Measurements from ENCODE around the gene TRIM60.
"Not testable (repeated sequence)": the region's sequence is repeated elsewhere in the genome, so short reads cannot be mapped to it uniquely, and the experiment has no call there.

The TRIM60 gene

GRCh38 chr4:165031436-165032211 lies at the start of gene TRIM60:
Gene TRIM60, plus strand, starts transcription at chr4:165031999. Its CDS starts 8,074 bp downstream, at chr4:165040073.
- in situ Hi-C loops (cut with HindIII; ENCODE audit: low sequenced_read_pairs): no loop called here

- in situ Hi-C loops (cut with HindIII; ENCODE audit: low sequenced_read_pairs): no loop called here
Observed at GRCh38 chr4:164989471-164989870, 42.3 kb upstream of the TRIM60 start.

- in situ Hi-C loops (cut with HindIII; ENCODE audit: low sequenced_read_pairs): not testable (repeated sequence)
Observed at GRCh38 chr4:164990786-164991185, 41.0 kb upstream of the TRIM60 start.

GRCh38 chr4:164996123-164996522 lies 35.7 kb upstream of the TRIM60 start:
- in situ Hi-C loops (cut with HindIII; ENCODE audit: low sequenced_read_pairs): not testable (repeated sequence)

GRCh38 chr4:164997324-164997723 lies 34.5 kb upstream of the TRIM60 start:
- in situ Hi-C loops (cut with HindIII; ENCODE audit: low sequenced_read_pairs): no loop called here

GRCh38 chr4:164997941-164998340 lies 33.9 kb upstream of the TRIM60 start:
- in situ Hi-C loops (cut with HindIII; ENCODE audit: low sequenced_read_pairs): no loop called here

GRCh38 chr4:164998526-164999080 lies 33.2 kb upstream of the TRIM60 start:
- in situ Hi-C loops (cut with HindIII; ENCODE audit: low sequenced_read_pairs): not testable (repeated sequence)

GRCh38 chr4:165001957-165002356 lies 29.8 kb upstream of the TRIM60 start:
- in situ Hi-C loops (cut with HindIII; ENCODE audit: low sequenced_read_pairs): not testable (repeated sequence)

GRCh38 chr4:165005352-165005925 lies 26.4 kb upstream of the TRIM60 start:
- in situ Hi-C loops (cut with HindIII; ENCODE audit: low sequenced_read_pairs): no loop called here

- in situ Hi-C loops (cut with HindIII; ENCODE audit: low sequenced_read_pairs): no loop called here
Observed at GRCh38 chr4:165006456-165006855, 25.3 kb upstream of the TRIM60 start.

GRCh38 chr4:165006886-165007285 lies 24.9 kb upstream of the TRIM60 start:
- in situ Hi-C loops (cut with HindIII; ENCODE audit: low sequenced_read_pairs): no loop called here

- in situ Hi-C loops (cut with HindIII; ENCODE audit: low sequenced_read_pairs): no loop called here
Observed at GRCh38 chr4:165009493-165010227, 22.1 kb upstream of the TRIM60 start.

- in situ Hi-C loops (cut with HindIII; ENCODE audit: low sequenced_read_pairs): no loop called here
Observed at GRCh38 chr4:165010487-165010886, 21.3 kb upstream of the TRIM60 start.

- in situ Hi-C loops (cut with HindIII; ENCODE audit: low sequenced_read_pairs): no loop called here
Observed at GRCh38 chr4:165010991-165011390, 20.8 kb upstream of the TRIM60 start.

- in situ Hi-C loops (cut with HindIII; ENCODE audit: low sequenced_read_pairs): no loop called here
Observed at GRCh38 chr4:165011403-165011802, 20.4 kb upstream of the TRIM60 start.

- in situ Hi-C loops (cut with HindIII; ENCODE audit: low sequenced_read_pairs): no loop called here
Observed at GRCh38 chr4:165013691-165014090, 18.1 kb upstream of the TRIM60 start.

GRCh38 chr4:165016971-165017370 lies 14.8 kb upstream of the TRIM60 start:
- in situ Hi-C loops (cut with HindIII; ENCODE audit: low sequenced_read_pairs): no loop called here

- in situ Hi-C loops (cut with HindIII; ENCODE audit: low sequenced_read_pairs): not testable (repeated sequence)
Observed at GRCh38 chr4:165019995-165020394, 11.8 kb upstream of the TRIM60 start.

GRCh38 chr4:165025782-165026181 lies 6.0 kb upstream of the TRIM60 start:
- in situ Hi-C loops (cut with HindIII; ENCODE audit: low sequenced_read_pairs): not testable (repeated sequence)

GRCh38 chr4:165027762-165028402 lies 3.9 kb upstream of the TRIM60 start:
- in situ Hi-C loops (cut with HindIII; ENCODE audit: low sequenced_read_pairs): no loop called here

- in situ Hi-C loops (cut with HindIII; ENCODE audit: low sequenced_read_pairs): no loop called here
Observed at GRCh38 chr4:165048170-165048569, 16.4 kb downstream of the TRIM60 start.

Measured in DLD1 (cell line).